Stimulated activated CD4-positive, alpha-beta T cell treated with anti-CD3 and anti-CD28 coated beads, Interleukin-12 subunit alpha, Interleukin-12 subunit beta, amount 100 ng/mL, for 24 hours (primary cell): Measurements from ENCODE around the gene FARSB.

Experiments
- DNase-seq, 2 experiments: peaks; one replicate each; pipeline ENCODE4 v3.0.0-alpha.2; 2020; ENCODE audit warnings: low read depth in 2 of 2

The FARSB gene

DNA sequence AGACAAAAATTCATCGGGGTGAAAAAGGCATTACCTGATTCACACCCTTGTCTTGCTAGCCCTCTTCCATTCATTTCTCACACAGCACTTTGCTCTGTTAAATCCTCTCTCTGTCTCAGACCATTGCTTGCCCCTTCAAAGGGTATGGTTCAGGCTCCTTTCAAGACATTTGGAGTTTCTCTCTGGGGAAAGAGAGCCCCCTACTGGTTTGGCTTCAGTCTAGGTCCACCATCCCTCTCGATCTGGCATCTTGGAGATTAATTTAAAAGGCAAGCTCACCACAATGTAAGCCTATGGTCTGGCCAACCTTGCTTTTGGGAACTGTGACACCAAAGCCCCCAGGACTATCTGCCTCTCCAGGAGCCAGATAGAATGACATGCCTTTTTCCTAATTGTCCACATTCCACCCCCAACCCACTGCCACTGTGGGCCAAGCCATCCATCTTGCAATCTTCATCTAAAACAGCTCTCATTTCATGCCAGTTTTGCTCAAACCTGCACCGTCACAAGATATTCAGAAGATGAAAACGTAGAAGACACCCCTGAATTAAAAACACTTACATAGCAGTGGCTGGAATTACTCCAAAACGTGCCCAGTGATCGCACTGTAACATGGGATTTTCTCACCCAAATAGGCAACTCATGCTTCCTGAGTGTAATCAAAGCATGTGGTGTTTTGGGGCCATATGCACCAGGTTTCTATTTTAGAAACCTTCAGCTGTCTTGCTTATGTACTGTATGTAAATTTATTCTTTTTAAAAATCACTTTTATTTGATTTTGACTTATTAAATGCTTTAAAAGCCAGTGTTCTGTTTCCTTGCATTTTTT is 93.9 kb downstream of the FARSB start:
- no peak for DNase-seq

DNA sequence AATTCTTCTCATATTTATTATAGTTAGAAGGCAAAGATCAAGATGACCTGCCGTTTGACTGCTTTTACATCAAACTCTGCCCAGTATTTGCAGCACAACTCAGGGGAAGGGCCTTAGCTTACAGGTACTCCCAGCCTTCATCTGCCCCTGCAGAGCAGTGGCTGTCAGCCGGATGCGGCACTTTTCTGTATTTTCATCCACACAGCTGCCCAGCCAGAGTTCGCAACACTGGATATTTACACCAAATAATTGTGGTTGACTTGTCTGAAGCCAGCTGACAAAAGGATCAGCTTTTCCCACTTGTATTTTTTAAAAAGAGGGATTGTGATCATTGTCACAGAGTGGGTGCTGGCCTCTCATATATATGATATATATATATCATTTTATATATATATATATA is 94.7 kb downstream of the FARSB start:
- no peak for DNase-seq

DNA sequence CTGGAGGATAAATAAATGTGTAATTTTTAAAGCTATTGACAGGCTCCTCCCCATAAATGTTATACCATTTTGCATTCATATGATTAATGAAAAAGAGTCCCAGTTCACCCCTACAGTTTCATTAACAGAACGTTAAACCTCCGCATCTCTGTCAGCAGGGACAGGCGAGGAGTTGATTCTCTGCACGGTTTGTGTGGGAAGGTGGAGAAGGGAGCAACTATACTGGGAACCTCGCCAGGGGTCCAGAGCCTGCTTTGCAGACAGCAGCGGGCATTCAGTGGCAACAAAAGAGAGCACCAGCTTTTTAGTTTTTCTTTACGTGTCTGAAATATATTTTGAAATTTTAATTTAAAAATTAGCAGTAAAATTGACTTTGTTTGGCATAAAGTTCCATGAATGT is 101.4 kb downstream of the FARSB start:
- no peak for DNase-seq

DNA sequence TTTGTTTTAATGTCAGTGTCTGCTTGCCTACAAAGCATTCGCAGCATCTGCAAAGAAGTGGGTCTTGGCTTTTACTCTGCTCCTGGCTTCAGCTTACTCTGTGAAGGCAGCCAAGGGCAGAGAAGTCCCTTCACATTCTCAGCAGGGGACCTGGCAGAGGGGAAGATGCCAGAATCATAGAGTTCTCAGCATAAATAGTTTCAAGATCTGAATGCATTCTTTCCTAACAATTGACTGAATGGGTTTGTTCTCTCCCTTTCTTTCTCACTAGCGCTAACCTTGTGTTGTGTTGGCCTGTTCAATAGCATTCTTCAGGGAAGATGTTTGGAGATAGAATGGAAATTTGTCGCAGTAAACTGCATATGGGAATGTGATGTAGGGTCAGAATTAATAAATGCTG is 106.9 kb downstream of the FARSB start:
- no peak for DNase-seq

DNA sequence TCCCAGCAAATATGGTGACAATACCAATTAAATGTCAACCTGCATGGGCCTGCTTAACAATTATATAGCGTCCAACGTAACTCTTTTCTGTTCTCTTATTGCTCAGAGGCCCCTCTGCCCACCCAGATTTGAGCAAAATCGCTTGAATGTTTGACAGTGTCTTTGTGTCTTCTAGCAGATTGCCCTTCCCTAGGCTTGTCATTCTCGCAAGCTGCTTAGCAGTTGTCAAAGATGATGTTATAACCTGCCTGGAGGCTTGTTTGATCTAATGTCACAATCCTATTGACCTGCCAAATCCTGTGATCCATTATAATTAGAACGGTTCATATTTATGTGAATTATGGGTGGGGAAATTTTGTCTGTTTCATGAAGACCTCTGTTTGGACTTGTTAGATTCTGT is 108.8 kb downstream of the FARSB start:
- DNase-seq: no peak

DNA sequence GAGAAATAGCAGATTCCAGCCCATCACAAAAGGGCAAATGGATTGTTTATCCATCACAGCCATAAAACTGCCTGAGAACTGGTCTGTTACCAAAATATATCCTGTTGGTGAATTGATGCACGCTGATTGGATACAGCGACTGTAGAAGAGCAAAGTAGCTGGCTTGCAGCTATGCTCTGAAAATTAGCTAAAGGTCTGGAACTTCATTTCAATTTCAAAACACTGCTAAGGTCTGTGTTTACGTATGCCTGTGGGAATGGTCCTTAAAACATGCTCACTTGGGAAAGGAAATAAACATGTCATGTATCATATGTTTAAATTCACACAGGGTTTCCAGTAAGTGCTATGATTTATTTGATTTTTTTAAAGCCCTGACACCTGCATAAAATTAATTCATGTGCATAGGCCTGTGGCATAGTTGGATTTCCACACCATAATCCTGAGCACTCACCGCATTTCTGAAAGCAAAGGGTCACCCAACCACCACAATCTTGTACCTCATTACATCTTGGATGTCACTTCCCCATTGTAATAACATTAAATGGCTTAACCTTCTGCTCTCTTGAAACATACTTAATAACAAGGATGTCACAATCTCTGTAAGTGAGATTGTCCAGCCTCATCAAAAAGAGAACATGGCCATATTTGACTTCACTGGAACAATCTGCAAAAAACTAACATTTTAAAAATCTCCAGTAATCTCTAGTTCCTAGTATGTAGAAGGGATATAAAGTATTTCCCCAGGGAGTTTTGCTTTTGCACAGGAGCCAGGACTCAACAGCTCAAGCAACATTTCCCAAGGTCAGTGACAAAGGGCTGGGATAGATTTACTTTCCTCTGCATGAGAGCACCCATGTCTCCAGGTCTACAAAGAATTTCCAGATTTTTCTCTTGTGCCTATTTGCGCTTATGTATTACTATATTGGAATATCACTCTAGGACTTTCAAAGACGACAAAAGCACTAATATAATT is 109.8 kb downstream of the FARSB start:
- no peak for DNase-seq

DNA sequence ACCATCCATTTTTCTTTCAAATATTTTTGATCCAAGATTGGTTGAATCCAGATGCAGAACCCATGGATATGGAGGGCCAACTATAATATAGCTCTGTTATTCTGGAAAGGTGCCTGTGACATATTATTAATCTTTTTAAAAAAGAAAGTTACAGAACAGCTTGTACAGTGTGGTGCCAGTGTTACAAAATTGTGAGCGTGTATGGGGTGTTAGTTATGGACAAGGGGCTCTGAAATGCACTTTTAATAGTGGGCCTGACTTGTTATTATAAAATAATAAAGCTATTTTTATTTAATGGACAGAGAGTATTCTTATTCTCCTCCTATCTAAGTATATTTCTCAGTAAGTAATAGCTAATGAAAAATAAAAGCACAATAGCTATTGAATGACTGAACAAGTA is 111.2 kb downstream of the FARSB start:
- no peak for DNase-seq

DNA sequence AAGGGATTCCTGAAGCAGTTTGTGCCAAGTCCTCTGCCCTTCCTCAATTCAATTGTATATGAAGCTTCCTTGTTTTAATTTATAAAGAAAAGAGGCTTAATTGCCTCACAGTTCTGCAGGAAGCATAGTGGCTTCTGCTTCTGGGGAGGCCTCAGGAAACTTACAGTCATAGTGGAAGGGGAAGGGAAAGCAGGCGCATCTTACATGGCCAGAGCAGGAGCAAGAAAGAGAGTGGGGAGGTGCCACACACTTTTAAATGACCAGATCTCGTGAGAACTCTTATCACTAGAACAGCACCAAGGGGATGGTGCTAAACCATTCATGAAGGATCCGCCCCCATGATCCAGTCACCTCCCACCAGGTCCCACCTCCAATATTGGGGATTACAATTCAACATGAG is 117.4 kb downstream of the FARSB start:
- no peak for DNase-seq

DNA sequence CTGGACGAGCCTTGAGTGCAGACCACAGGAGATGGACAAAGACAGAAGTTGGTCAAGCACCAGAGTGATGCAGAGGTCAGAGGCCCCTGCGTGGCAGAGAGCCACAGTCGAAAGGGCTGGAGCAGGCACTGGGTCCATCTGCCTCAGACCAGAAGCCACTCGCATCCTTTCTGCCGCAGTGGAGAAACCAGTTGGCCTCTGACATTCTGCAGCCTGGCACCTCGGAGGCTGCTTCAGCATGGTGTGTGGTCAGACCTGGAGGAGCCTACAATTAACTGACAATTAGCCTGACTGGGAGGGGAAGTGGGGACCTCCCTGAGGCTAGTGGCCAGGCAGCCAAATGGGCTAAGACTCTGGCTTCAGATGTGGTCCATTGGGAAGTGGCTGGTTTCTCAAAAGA is 120.4 kb downstream of the FARSB start:
- DNase-seq: no peak

DNA sequence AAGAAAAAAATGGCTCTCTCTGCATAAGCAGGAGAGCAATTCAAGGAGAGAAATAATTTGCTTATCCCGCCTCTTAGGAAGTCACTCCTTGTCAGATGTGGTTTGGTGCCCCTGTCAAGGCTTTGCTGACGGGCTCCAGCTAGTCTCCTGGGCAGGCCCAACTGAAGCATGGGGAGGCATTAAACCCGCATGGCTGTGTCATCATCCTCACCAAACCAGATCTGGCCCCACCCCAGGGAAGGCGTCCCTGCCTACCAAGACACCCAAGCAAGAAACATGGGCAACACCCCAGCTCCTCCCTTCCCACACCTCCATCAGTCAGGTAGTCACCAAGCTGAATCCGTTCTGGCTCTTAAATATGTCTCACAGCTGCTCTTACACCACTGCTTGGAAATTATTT is 123.6 kb downstream of the FARSB start:
- DNase-seq: no peak

DNA sequence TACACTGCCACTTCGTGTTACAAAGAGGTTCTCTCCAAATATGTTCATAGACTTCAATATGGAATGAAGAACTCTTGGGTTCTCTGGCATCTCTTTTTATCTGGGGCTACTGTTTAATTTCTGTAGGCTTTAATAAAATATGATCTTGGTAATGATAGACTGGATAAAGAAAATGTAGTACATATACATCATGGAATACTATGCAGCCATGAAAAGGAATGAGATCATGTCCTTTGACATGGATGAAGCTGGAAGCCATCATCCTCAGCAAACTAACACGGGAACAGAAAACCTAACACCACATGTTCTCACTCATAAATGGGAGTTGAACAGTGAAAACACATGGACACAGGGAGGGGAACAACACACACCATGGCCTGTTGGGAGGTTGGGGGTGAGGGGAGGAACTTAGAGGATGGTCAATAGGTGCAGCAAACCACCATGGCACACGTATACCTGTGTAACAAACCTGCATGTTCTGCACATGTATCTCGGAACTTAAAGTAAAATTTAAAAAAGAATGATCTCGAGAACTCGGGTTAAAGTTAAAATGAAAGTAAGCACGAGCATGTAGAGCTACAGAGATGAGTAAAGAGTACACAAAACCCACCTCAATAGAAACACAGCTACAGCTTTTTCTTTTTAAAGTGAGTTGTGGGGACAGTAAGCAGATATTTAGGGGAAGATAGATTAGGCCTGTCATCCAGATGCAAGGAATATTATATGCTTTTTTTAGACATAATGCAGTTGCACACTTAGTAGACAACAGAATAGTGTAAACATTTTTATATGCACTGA is 129.2 kb downstream of the FARSB start:
- DNase-seq: no peak

DNA sequence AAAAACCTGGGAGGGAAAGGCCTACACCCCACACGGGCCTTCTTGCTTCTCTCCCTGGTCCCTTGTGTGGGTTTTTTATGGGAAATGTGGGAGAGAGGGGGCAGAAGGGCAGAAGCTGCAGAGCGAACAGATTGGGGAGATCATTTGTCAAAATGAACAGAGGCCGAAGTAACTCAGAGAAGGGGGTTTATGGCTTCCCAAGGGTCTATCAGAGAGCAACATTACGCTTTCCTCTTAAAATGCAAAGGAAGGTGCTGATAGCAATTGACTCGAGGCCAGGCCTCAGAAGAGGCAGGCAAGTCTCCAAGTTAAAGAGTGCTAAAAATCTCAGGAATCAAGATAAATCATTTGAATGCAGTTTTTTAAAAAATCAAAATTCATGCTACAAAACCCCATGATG is 130.1 kb downstream of the FARSB start:
- DNase-seq: no peak

DNA sequence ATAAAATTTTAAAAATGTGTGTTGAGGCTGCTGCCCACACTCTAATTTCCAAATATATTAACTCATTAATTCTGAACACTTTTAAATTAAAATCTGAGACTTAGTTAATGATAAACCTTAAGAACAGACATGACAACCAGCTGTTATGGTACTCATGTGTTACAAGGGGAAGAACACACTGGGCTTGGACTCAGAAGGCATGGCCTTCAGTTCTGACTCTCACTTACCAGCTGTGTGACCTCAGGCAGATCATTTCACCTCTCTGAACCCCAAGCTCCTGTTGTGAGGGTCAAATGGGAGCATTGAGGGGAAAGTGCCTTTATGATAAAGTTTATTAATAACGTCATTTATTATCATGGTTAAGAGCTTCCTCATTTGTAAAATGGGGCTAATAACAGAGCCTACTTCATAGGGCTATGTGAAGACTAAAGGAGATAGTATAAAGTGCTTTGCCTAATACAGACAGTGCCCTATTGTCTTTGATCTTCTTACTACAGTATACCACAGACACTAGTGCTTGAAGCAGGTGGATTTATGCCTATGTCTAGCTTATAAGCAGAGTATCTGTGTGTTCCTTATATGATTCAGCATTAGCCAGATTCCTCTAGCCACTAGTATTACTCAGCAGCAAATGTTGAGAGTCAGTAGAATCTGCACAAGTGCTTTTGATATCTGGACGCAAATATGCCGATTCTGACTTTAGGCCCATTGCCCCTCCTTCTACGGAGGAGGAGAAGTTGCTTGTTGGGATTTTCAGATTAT is 131.9 kb downstream of the FARSB start:
- DNase-seq: no peak

DNA sequence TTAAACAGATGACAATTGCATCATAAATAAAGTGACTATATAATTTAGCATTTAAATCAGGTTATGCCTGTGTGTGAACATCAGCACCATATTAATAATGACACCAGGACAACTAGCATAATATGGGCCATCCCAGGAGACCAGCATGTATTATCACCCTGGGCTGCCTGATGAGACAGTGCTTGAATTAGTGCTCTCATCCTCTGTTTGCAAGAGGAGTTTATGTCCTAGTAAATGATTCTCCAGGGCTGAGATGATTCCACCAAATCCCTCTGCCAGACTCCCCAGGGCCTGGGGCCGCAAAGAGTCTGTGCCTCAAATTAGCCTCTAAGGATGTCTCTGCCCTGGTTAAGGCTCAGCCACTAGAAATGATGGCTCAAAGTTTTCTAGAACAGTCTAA is 133.8 kb downstream of the FARSB start:
- DNase-seq: no peak

DNA sequence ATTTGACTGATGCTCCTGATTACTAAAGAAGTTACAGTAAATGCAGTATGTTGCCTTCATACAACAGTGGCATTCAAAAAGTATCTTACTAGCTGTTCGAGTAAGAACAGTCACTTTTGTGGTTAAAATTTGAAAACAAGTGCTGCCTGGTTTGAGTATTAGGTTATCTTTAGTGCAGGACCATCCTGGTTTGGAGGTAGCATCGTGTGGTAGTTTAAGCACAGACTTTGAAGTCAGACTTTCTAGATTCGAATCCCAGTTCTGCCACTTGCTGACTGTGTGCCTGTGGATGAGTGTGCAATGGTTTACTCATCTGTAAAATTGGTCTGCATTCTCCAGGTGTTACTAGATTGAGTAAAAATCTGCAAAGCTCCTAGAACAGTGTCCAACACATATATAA is 134.8 kb downstream of the FARSB start:
- no peak for DNase-seq
